SK-N-SH treated with all-trans-retinoic acid at 6 μM for 48 hours (cell line): ENCODE results near the gene POC1A.

Experiments used
- ATAC-seq: fragments of 200-7000 bp; cut with Tn5 transposase; 3 replicates; pipeline ENCODE4 v1.9.1; 2020; ENCODE audit warnings: mild to moderate bottlenecking, moderate library complexity
- BACH2 ChIP-seq: fragments of 250-450 bp; sonication (Bioruptor Pico); IDR thresholded peaks from 2 replicates; pipeline ENCODE4 v1.9.0; 2021; ENCODE audit warnings: mild to moderate bottlenecking, borderline replicate concordance
- CREB5 ChIP-seq: fragments of 250-450 bp; sonication (Bioruptor Pico); IDR thresholded peaks from 2 replicates; pipeline ENCODE4 v1.5.1; 2020; ENCODE audit warnings: low read depth, mild to moderate bottlenecking, moderate library complexity
- CSDC2 ChIP-seq: fragments of 250-450 bp; sonication (Bioruptor Pico); IDR thresholded peaks from 2 replicates; pipeline ENCODE4 v1.5.0; 2020; ENCODE audit warnings: mild to moderate bottlenecking, moderate library complexity
- GLIS3 ChIP-seq: fragments of 250-450 bp; sonication (Bioruptor Pico); IDR thresholded peaks from 2 replicates; pipeline ENCODE4 v1.5.0; 2020; ENCODE audit warnings: mild to moderate bottlenecking, moderate library complexity
- OSR1 ChIP-seq: fragments of 250-450 bp; sonication (Bioruptor Pico); IDR thresholded peaks from 2 replicates; pipeline ENCODE4 v1.8.0; 2022; ENCODE audit warnings: moderate library complexity, mild to moderate bottlenecking, inconsistent platforms
- PATZ1 ChIP-seq: fragments of 250-450 bp; sonication (Bioruptor Pico); IDR thresholded peaks from 2 replicates; pipeline ENCODE4 v1.8.0; 2020; ENCODE audit warnings: mild to moderate bottlenecking, moderate library complexity, borderline replicate concordance
- POU6F1 ChIP-seq: fragments of 250-450 bp; sonication (Bioruptor Pico); IDR thresholded peaks from 2 replicates; pipeline ENCODE4 v1.8.0; 2021; ENCODE audit warnings: low read depth, mild to moderate bottlenecking, moderate library complexity, borderline replicate concordance
- PPARA ChIP-seq: fragments of 250-450 bp; sonication (Bioruptor Pico); IDR thresholded peaks from 2 replicates; pipeline ENCODE4 v1.5.0; 2020; ENCODE audit warnings: mild to moderate bottlenecking, borderline replicate concordance
- RARB ChIP-seq: fragments of 250-450 bp; sonication (Bioruptor Pico); IDR thresholded peaks from 2 replicates; pipeline ENCODE4 v1.8.0; 2021; ENCODE audit warnings: mild to moderate bottlenecking, moderate library complexity
- TCF4 ChIP-seq: fragments of 250-450 bp; sonication (Bioruptor Pico); IDR thresholded peaks from 2 replicates; pipeline ENCODE4 v1.8.0; 2021; ENCODE audit warnings: mild to moderate bottlenecking, moderate library complexity, borderline replicate concordance
- TOX ChIP-seq: fragments of 250-450 bp; sonication (Bioruptor Pico); IDR thresholded peaks from 2 replicates; pipeline ENCODE4 v1.8.0; 2021; ENCODE audit warnings: mild to moderate bottlenecking, moderate library complexity, borderline replicate concordance
- TSHZ2 ChIP-seq: fragments of 250-450 bp; sonication (Bioruptor Pico); IDR thresholded peaks from 2 replicates; pipeline ENCODE4 v1.5.0; 2020; ENCODE audit warnings: mild to moderate bottlenecking, moderate library complexity
- ZC3H10 ChIP-seq: fragments of 250-450 bp; sonication (Bioruptor Pico); IDR thresholded peaks from 2 replicates; pipeline ENCODE4 v1.5.1; 2021; ENCODE audit warnings: mild to moderate bottlenecking, moderate library complexity
- ZFP3 ChIP-seq: fragments of 250-450 bp; sonication (Bioruptor Pico); IDR thresholded peaks from 2 replicates; pipeline ENCODE4 v1.5.0; 2020; ENCODE audit warnings: mild to moderate bottlenecking, moderate library complexity
- ZFP30 ChIP-seq: fragments of 450-650 bp; formaldehyde crosslinking; IDR thresholded peaks from 2 replicates; pipeline ENCODE4 v1.5.0; 2022; ENCODE audit warnings: mild to moderate bottlenecking, moderate library complexity
- ZNF565 ChIP-seq: fragments of 450-650 bp; formaldehyde crosslinking; conservative IDR thresholded peaks from 2 replicates; pipeline ENCODE4 v1.5.0; 2020; ENCODE audit warnings: low read depth, mild to moderate bottlenecking, moderate library complexity
- ZNF70 ChIP-seq: fragments of 450-650 bp; formaldehyde crosslinking; IDR thresholded peaks from 2 replicates; pipeline ENCODE4 v1.5.0; 2020; ENCODE audit warnings: mild to moderate bottlenecking, moderate library complexity
- ZNF8 ChIP-seq: fragments of 450-650 bp; formaldehyde crosslinking; IDR thresholded peaks from 2 replicates; pipeline ENCODE4 v1.5.0; 2020; ENCODE audit warnings: mild to moderate bottlenecking, moderate library complexity
- TF ChIP-seq, protein P1 (sequence below): fragments of 250-450 bp; sonication (Bioruptor Pico); IDR thresholded peaks from 2 replicates; pipeline ENCODE4 v1.5.1; 2021; ENCODE audit warnings: mild to moderate bottlenecking, moderate library complexity

POC1A gene

GRCh38 chr3:52092891-52093290 is 61.3 kb downstream of the POC1A start:
- ATAC-seq = no peak
- TF ChIP-seq, protein P1, sequence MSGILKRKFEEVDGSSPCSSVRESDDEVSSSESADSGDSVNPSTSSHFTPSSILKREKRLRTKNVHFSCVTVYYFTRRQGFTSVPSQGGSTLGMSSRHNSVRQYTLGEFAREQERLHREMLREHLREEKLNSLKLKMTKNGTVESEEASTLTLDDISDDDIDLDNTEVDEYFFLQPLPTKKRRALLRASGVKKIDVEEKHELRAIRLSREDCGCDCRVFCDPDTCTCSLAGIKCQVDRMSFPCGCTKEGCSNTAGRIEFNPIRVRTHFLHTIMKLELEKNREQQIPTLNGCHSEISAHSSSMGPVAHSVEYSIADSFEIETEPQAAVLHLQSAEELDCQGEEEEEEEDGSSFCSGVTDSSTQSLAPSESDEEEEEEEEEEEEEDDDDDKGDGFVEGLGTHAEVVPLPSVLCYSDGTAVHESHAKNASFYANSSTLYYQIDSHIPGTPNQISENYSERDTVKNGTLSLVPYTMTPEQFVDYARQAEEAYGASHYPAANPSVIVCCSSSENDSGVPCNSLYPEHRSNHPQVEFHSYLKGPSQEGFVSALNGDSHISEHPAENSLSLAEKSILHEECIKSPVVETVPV = no peak
- TF ChIP-seq ZNF70 (CRISPR knock-in tag) (no peak), GLIS3 (CRISPR knock-in tag) (no peak), ZFP30 (CRISPR knock-in tag) (no peak), ZNF8 (CRISPR knock-in tag) (no peak), CREB5 (CRISPR knock-in tag) (no peak), TOX (CRISPR knock-in tag) (no peak), ZFP3 (CRISPR knock-in tag) (no peak), PATZ1 (CRISPR knock-in tag) (no peak), TCF4 (no peak), CSDC2 (CRISPR knock-in tag) (no peak), ZC3H10 (CRISPR knock-in tag) (no peak), RARB (CRISPR knock-in tag) (no peak), OSR1 (CRISPR knock-in tag) (no peak), BACH2 (CRISPR knock-in tag) (no peak), TSHZ2 (CRISPR knock-in tag) (no peak), POU6F1 (no peak)

DNA sequence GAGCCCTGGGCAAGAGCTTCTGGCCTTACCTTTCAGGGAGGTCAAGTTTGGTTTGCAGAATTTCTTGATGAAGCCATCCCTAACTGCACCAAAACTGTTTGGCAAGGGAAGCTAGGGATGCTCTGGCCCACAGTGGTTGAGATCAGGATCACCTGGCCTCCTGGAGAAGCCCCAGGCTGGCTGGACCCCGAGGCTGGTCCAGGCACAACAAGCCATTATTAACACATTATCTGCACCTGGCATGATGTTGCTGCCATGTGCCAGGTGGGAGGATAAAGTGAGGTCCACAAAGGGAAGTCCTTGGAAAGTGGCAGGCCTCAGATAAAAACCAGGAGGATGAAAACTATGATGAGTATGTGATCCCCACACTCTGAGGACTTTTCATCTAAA is 62.0 kb downstream of the POC1A start:
- no peak for TF ChIP-seq POU6F1
- no peak for TF ChIP-seq PPARA (CRISPR knock-in tag)
- no peak for TF ChIP-seq GLIS3 (CRISPR knock-in tag)
- TF ChIP-seq ZNF70 (CRISPR knock-in tag) = no peak
- no peak for ATAC-seq

GRCh38 chr3:52091586-52092270 is 62.5 kb downstream of the POC1A start:
- no peak for TF ChIP-seq ZNF565
- no peak for ATAC-seq
